ENCODE measurements around the gene LRTM1. TPM values are rescaled to one million over a fixed set of nuclear protein-coding genes. Genes with fewer than 3 reads are reported as not detected.

LRTM1 gene
- total RNA-seq, 1 experiment from 2014 or later: not detected

- TF ChIP-seq POLR2A (IDR thresholded peaks at IDR 0.05; ENCODE audit: borderline replicate concordance, extremely low read depth, insufficient read depth, insufficient read length): no peak
- TF ChIP-seq ZBTB33 (IDR thresholded peaks at IDR 0.05; ENCODE audit: extremely low read depth, insufficient replicate concordance, low read length): no peak
- TF ChIP-seq SIN3A (IDR thresholded peaks at IDR 0.05; ENCODE audit: low read depth): no peak
- TF ChIP-seq CTCF (IDR thresholded peaks at IDR 0.05 in 2 of 3, conservative IDR thresholded peaks at IDR 0.05 in 1 of 3; ENCODE audit: borderline replicate concordance in 1 of 3, insufficient read depth in 1 of 3, low read depth in 2 of 3, low read length in 2 of 3): no peak
- no peak for TF ChIP-seq EZH2phosphoT487 (IDR thresholded peaks at IDR 0.05; ENCODE audit: borderline replicate concordance)
- no peak for TF ChIP-seq TCF7L2 (IDR thresholded peaks at IDR 0.05; ENCODE audit: borderline replicate concordance, extremely low read depth, insufficient read depth, insufficient read length)
- no peak for TF ChIP-seq SP1 (IDR thresholded peaks at IDR 0.05; ENCODE audit: low read depth)
- no peak for TF ChIP-seq SRF (IDR thresholded peaks at IDR 0.05; ENCODE audit: low read depth)
- no peak for TF ChIP-seq MAX (IDR thresholded peaks at IDR 0.05)
- no peak for TF ChIP-seq FOSL1 (IDR thresholded peaks at IDR 0.05; ENCODE audit: low read depth)
- no peak for TF ChIP-seq ATF3 (IDR thresholded peaks at IDR 0.05)
- Histone ChIP-seq H3K9ac (ENCODE audit: low read length) (no peak overlapping the region), H3K4me3 (replicated peaks in 1 of 2; ENCODE audit: low read depth in 1 of 2, low read length in 2 of 2) (no peak overlapping the region), H2AFZ (ENCODE audit: low read depth, low read length, poor library complexity, severe bottlenecking) (no peak overlapping the region), H3K27ac (ENCODE audit: low read depth, low read length) (no peak overlapping the region), H4K20me1 (ENCODE audit: insufficient read depth) (no peaks in the 10 kb centered on the region), H3K4me1 (ENCODE audit: control insufficient read depth in 1 of 2, insufficient read depth in 2 of 2, low read length in 2 of 2) (no peaks in the 10 kb centered on the region), H3K79me2 (ENCODE audit: insufficient read depth, low read length) (no peaks in the 10 kb centered on the region), H3K36me3 (ENCODE audit: control insufficient read depth in 1 of 2, insufficient read depth in 2 of 2, low read length in 2 of 2) (no peaks in the 10 kb centered on the region), H3K27me3 (ENCODE audit: insufficient read depth, low read length) (no peaks in the 10 kb centered on the region), H3K9me3 (ENCODE audit: control insufficient read depth in 1 of 2, insufficient read depth in 1 of 2, low read depth in 1 of 2, low read length in 2 of 2) (peaks cover 0 to 4% of the 10 kb centered on the region in 2 experiments; a peak in 1 of 4 replicates), H3K4me2 (ENCODE audit: low read length) (no peak overlapping the region), H3K9me2 (ENCODE audit: insufficient read depth) (no peaks in the 10 kb centered on the region)
- POLR2A ChIA-PET: no interaction called here
- no TSS peak for BruUV-seq (replicated peaks)
- RAD21 ChIA-PET (ENCODE audit: low non-redundant PET in 1 of 2, low total read pairs in 2 of 2, uncharacterized antibody in 2 of 2, unreplicated experiment in 2 of 2): no interaction called here
- CTCF ChIA-PET: no interaction called here
- ATAC-seq: no peak
- no peak for DNase-seq (ENCODE audit: low read depth, low spot score)
- intact Hi-C loops (cut with micrococcal nuclease): no loop called here
Measured at GRCh38 chr3:54917862-54918261, 10.0 kb downstream of the LRTM1 start.

Data from HCT116 (cell line).